Keratinocyte (primary cell): ENCODE data around the gene NAA11. TPM values are rescaled to one million over a fixed set of nuclear protein-coding genes. Genes with fewer than 3 reads are reported as not detected.

Experiments used
- DNase-seq: peaks from one replicate; pipeline ENCODE4 v3.0.0-alpha.2; 2011; ENCODE audit warnings: low read depth, missing footprints, low spot score
- FAIRE-seq: peaks from 2 replicates; lab custom pipeline; 2011; peaks lifted over from hg19 to GRCh38; lab: Jason Lieb, UNC
- H2AFZ ChIP-seq: 2 replicates; pipeline ENCODE4 v1.6.0; 2012; ENCODE audit warnings: low read length, control low read depth, inconsistent platforms; ENCODE audit not compliant: control insufficient read depth
- H3K27ac ChIP-seq: 2 replicates; pipeline ENCODE4 v1.5.1; 2011; ENCODE audit warnings: low read length; ENCODE audit not compliant: control insufficient read depth, insufficient read depth
- H3K27me3 ChIP-seq: 3 replicates; pipeline ENCODE4 v1.6.0; 2011; ENCODE audit warnings: low read length; ENCODE audit not compliant: control insufficient read depth, insufficient read depth; ENCODE audit errors: extremely low read depth
- H3K36me3 ChIP-seq, 2 experiments: 2 replicates in 1 of 2; 3 replicates in 1 of 2; pipeline ENCODE4 v1.5.1; 2011; ENCODE audit warnings: low read length in 2 of 2, mild to moderate bottlenecking in 1 of 2; ENCODE audit not compliant: control insufficient read depth in 2 of 2, insufficient read depth in 2 of 2; ENCODE audit errors: extremely low read depth in 1 of 2
- H3K4me1 ChIP-seq: 3 replicates; pipeline ENCODE4 v1.5.1; 2011; ENCODE audit warnings: low read length; ENCODE audit not compliant: control insufficient read depth, insufficient read depth; ENCODE audit errors: extremely low read depth
- H3K4me2 ChIP-seq: 3 replicates; pipeline ENCODE4 v1.6.0; 2011; ENCODE audit warnings: low read depth, low read length; ENCODE audit not compliant: control insufficient read depth, insufficient read depth; ENCODE audit errors: extremely low read depth
- H3K4me3 ChIP-seq, 3 experiments: fragments of 200-600 bp in 1 of 3; sonication (generic) in 1 of 3; 2 replicates in 2 of 3; 3 replicates in 1 of 3; pipeline ENCODE4 v1.5.1; 2011 to 2016; ENCODE audit warnings: low read length in 3 of 3, mild to moderate bottlenecking in 3 of 3, control low read depth in 2 of 3, inconsistent platforms in 1 of 3, low read depth in 1 of 3, mixed read lengths in 1 of 3, mixed run types in 1 of 3, moderate library complexity in 1 of 3; ENCODE audit not compliant: control insufficient read depth in 2 of 3, insufficient read depth in 2 of 3; ENCODE audit errors: extremely low read depth in 1 of 3
- H3K79me2 ChIP-seq: 2 replicates; pipeline ENCODE4 v1.6.0; 2012; ENCODE audit warnings: low read length; ENCODE audit not compliant: control insufficient read depth, insufficient read depth
- H3K9ac ChIP-seq: 3 replicates; pipeline ENCODE4 v1.6.0; 2011; ENCODE audit warnings: low read length; ENCODE audit not compliant: control insufficient read depth, insufficient read depth; ENCODE audit errors: extremely low read depth
- H3K9me1 ChIP-seq: 3 replicates; pipeline ENCODE4 v1.6.0; 2011; ENCODE audit warnings: low read length; ENCODE audit not compliant: control insufficient read depth, insufficient read depth; ENCODE audit errors: extremely low read depth
- H3K9me3 ChIP-seq: 2 replicates; pipeline ENCODE4 v1.5.1; 2012; ENCODE audit warnings: low read depth, low read length; ENCODE audit not compliant: control insufficient read depth
- H4K20me1 ChIP-seq: 3 replicates; pipeline ENCODE4 v1.6.0; 2011; ENCODE audit warnings: low read length; ENCODE audit not compliant: control insufficient read depth, insufficient read depth; ENCODE audit errors: extremely low read depth
- EZH2 ChIP-seq: IDR thresholded peaks from one replicate; pipeline ENCODE4 v1.6.1; 2012; ENCODE audit warnings: inconsistent platforms, mild to moderate bottlenecking, low read length, moderate library complexity
- dilution Hi-C: fragments of 300-500 bp; cut with MboI; formaldehyde crosslinking; loops from one replicate; pipeline ENCODE4 v1.7.0; 2020; ENCODE audit warnings: low sequenced_read_pairs; ENCODE audit not compliant: extremely low pct_ligation_motif_present
- polyA plus RNA-seq, 5 experiments: library from polyadenylated mRNA; depleted of rRNA in 3 of 5; stranded (reverse) in 3 of 5; stranded (forward) in 1 of 5; unstranded in 1 of 5; fragments of >200 nt; gene quantifications; 1 replicate in 1 of 5; 2 replicates in 3 of 5; 3 replicates in 1 of 5; pipeline versions ENCODE4 v1.2.1 to v1.2.3, GENCODE V29; 2011 to 2012; ENCODE audit warnings: missing spikeins in 2 of 5, low read depth in 1 of 5, low replicate concordance in 1 of 5
- TF ChIP-seq, protein P1 (sequence below), 3 experiments: IDR thresholded peaks in 1 of 3; conservative IDR thresholded peaks in 1 of 3; optimal IDR thresholded peaks in 1 of 3; 2 replicates in 2 of 3; 3 replicates in 1 of 3; pipeline versions ENCODE3 to v1.5.1; 2011; ENCODE audit warnings: low read length in 3 of 3, mild to moderate bottlenecking in 3 of 3, moderate library complexity in 2 of 3, control low read depth in 1 of 3, inconsistent platforms in 1 of 3; ENCODE audit not compliant: insufficient read depth in 2 of 3; ENCODE audit errors: extremely low read depth in 1 of 3

Gene NAA11
- polyA plus RNA-seq, 1 donor (not counting 4 experiments of a cell fraction or from before 2014, with no cell fraction given), result not detected

DNA sequence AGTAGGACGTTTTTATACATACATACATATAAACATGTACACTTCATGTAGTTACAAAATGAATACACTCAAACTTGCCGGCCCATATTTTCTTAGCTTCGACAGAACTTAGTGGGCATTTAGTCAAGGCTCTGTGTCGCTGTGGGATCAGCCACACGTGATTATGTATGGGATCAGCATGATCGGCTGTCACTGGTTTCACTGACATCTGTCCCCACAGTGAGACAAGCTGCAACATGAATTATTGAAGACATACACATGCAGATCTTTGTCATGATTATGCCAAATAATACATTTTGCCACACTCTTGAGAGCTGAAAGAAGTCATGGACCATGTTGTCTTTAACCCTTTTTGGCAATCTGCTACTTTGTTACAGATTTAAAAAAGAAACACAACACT, 38.2 kb upstream of the NAA11 start:
- H3K4me3 ChIP-seq, result no peak overlapping the region
- no peaks in the 10 kb centered on the region for H3K9me1 ChIP-seq
- H3K9me3 ChIP-seq, result no peaks in the 10 kb centered on the region
- H3K27ac ChIP-seq, result no peak overlapping the region
- H2AFZ ChIP-seq, result no peak overlapping the region
- H3K36me3 ChIP-seq, result no peaks in the 10 kb centered on the region
- dilution Hi-C loops, result no loop called here
- no peak for FAIRE-seq
- no peaks in the 10 kb centered on the region for H4K20me1 ChIP-seq
- TF ChIP-seq EZH2, result no peak
- TF ChIP-seq, protein P1, sequence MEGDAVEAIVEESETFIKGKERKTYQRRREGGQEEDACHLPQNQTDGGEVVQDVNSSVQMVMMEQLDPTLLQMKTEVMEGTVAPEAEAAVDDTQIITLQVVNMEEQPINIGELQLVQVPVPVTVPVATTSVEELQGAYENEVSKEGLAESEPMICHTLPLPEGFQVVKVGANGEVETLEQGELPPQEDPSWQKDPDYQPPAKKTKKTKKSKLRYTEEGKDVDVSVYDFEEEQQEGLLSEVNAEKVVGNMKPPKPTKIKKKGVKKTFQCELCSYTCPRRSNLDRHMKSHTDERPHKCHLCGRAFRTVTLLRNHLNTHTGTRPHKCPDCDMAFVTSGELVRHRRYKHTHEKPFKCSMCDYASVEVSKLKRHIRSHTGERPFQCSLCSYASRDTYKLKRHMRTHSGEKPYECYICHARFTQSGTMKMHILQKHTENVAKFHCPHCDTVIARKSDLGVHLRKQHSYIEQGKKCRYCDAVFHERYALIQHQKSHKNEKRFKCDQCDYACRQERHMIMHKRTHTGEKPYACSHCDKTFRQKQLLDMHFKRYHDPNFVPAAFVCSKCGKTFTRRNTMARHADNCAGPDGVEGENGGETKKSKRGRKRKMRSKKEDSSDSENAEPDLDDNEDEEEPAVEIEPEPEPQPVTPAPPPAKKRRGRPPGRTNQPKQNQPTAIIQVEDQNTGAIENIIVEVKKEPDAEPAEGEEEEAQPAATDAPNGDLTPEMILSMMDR (optimal IDR thresholded peaks at IDR 0.05 in 1 of 3, IDR thresholded peaks at IDR 0.05 in 1 of 3, conservative IDR thresholded peaks at IDR 0.05 in 1 of 3; ENCODE audit: extremely low read depth in 1 of 3, insufficient read depth in 2 of 3, low read length in 3 of 3), result no peak
- DNase-seq, result no peak
- H3K4me1 ChIP-seq, result no peaks in the 10 kb centered on the region
- H3K27me3 ChIP-seq, result no peaks in the 10 kb centered on the region
- H3K79me2 ChIP-seq, result no peaks in the 10 kb centered on the region
- no peak overlapping the region for H3K9ac ChIP-seq
- H3K4me2 ChIP-seq, result no peak overlapping the region

DNA sequence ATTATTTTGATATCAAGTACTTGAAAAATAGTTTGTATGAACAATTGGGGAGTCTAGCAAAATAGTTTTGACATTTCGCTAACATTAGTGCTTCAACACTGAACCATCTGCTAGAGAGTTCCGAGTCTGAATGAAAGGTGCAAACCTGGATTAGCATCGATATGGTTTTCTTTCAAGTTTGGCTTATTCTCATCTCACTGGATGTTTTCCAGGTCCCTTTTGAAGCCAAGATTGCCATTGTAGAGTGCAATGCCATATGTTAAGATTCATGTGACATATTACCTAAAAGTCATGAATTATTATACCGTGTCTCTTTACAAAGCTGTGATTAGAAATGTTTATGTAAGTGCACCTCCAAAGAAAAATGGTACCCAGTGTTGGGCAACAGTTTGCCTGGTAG, 36.8 kb upstream of the NAA11 start:
- no peaks in the 10 kb centered on the region for H3K4me1 ChIP-seq
- DNase-seq (no peak), FAIRE-seq (no peak)
- no peaks in the 10 kb centered on the region for H3K9me3 ChIP-seq
- H3K36me3 ChIP-seq, result no peaks in the 10 kb centered on the region
- H3K27me3 ChIP-seq, result no peaks in the 10 kb centered on the region
- no peaks in the 10 kb centered on the region for H4K20me1 ChIP-seq
- H3K27ac ChIP-seq, result no peak overlapping the region
- no peaks in the 10 kb centered on the region for H3K9me1 ChIP-seq
- TF ChIP-seq EZH2, result no peak
- no peak overlapping the region for H3K9ac ChIP-seq
- no peak overlapping the region for H2AFZ ChIP-seq
- H3K4me2 ChIP-seq, result no peak overlapping the region
- dilution Hi-C loops, result no loop called here
- H3K4me3 ChIP-seq, result no peak overlapping the region
- no peaks in the 10 kb centered on the region for H3K79me2 ChIP-seq

DNA sequence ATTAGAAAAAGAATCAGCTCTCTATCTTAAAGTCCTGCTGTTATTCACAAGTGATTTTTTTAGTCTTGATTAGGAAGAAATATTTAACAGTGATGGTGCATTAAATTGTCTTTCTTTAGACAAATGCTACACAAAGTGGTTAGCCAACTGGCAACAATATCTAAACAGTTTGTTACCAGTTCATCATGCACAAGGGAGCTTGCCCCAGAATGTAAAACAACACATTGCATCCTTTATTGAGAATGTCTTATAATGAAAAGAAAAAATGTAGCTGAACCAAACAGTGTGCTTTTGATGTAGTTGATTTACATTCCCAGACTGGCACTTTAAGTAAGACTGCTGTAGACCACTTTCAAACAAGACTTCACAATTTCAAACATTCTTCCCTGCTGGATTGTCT, 34.1 kb upstream of the NAA11 start:
- dilution Hi-C loops, result no loop called here
- H3K4me2 ChIP-seq, result no peak overlapping the region
- H3K9ac ChIP-seq, result no peak overlapping the region
- H3K27me3 ChIP-seq, result no peaks in the 10 kb centered on the region
- H3K27ac ChIP-seq, result no peak overlapping the region
- H3K4me3 ChIP-seq, result no peak overlapping the region
- H3K4me1 ChIP-seq, result no peaks in the 10 kb centered on the region
- H3K9me1 ChIP-seq, result no peaks in the 10 kb centered on the region
- H4K20me1 ChIP-seq, result no peaks in the 10 kb centered on the region
- H3K79me2 ChIP-seq, result no peaks in the 10 kb centered on the region
- no peak overlapping the region for H2AFZ ChIP-seq
- TF ChIP-seq, protein P1 (optimal IDR thresholded peaks at IDR 0.05 in 1 of 3, IDR thresholded peaks at IDR 0.05 in 1 of 3, conservative IDR thresholded peaks at IDR 0.05 in 1 of 3; ENCODE audit: extremely low read depth in 1 of 3, insufficient read depth in 2 of 3, low read length in 3 of 3), result no peak
- no peak for TF ChIP-seq EZH2
- FAIRE-seq, result no peak
- DNase-seq, result no peak
- H3K36me3 ChIP-seq, result no peaks in the 10 kb centered on the region
- H3K9me3 ChIP-seq, result no peaks in the 10 kb centered on the region
